HEK293T (cell line): ENCODE data around the gene BEX3.
A peak's percentile ranks its signal among the peaks of the same experiment; 100 is the strongest.

Source experiments
- CTCF ChIA-PET: fragments of 350-600 bp; formaldehyde crosslinking; extraction: SDS; loops from one replicate; lab custom pipeline; 2021; ENCODE audit warnings: antibody characterized with exemption, inconsistent platforms; lab: Yijun Ruan, JAX
- POLR2A ChIA-PET: fragments of 350-600 bp; formaldehyde crosslinking; extraction: SDS; loops from one replicate; lab custom pipeline; 2020; ENCODE audit warnings: antibody characterized with exemption, inconsistent platforms; lab: Yijun Ruan, JAX
- DNase-seq: peaks from one replicate; pipeline ENCODE4 v3.0.0; 2012; ENCODE audit warnings: mixed read lengths; ENCODE audit errors: extremely low spot score
- ARNT ChIP-seq: fragments of 450-650 bp; IDR thresholded peaks from 2 replicates; pipeline ENCODE4 v1.6.1; 2017; ENCODE audit warnings: mild to moderate bottlenecking
- BHLHE40 ChIP-seq: fragments of 450-650 bp; IDR thresholded peaks from 2 replicates; pipeline ENCODE4 v1.6.1; 2016; ENCODE audit warnings: mild to moderate bottlenecking, moderate library complexity, borderline replicate concordance
- CTBP1 ChIP-seq: fragments of 450-650 bp; IDR thresholded peaks from 2 replicates; pipeline ENCODE4 v1.6.1; 2016; ENCODE audit warnings: borderline replicate concordance
- ELF4 ChIP-seq: fragments of 450-650 bp; IDR thresholded peaks from 2 replicates; pipeline ENCODE4 v1.6.1; 2017; ENCODE audit warnings: antibody characterized with exemption
- FOXA1 ChIP-seq: fragments of 450-650 bp; IDR thresholded peaks from 2 replicates; pipeline ENCODE4 v1.6.1; 2016; ENCODE audit warnings: mild to moderate bottlenecking
- FOXK2 ChIP-seq: fragments of 450-650 bp; IDR thresholded peaks from 2 replicates; pipeline ENCODE4 v1.6.1; 2016; ENCODE audit warnings: mild to moderate bottlenecking
- FOXM1 ChIP-seq: fragments of 450-650 bp; IDR thresholded peaks from 2 replicates; pipeline ENCODE4 v1.6.1; 2017; ENCODE audit warnings: mild to moderate bottlenecking, borderline replicate concordance
- HDGF ChIP-seq: fragments of 450-650 bp; IDR thresholded peaks from 2 replicates; pipeline ENCODE4 v1.6.1; 2017; ENCODE audit warnings: antibody characterized with exemption, borderline replicate concordance
- L3MBTL2 ChIP-seq: fragments of 450-650 bp; conservative IDR thresholded peaks from 2 replicates; pipeline ENCODE4 v1.6.1; 2016; ENCODE audit warnings: mild to moderate bottlenecking
- LEF1 ChIP-seq: fragments of 450-650 bp; IDR thresholded peaks from 2 replicates; pipeline ENCODE4 v1.6.1; 2017; ENCODE audit warnings: mild to moderate bottlenecking, borderline replicate concordance
- NFRKB ChIP-seq: fragments of 450-650 bp; IDR thresholded peaks from 2 replicates; pipeline ENCODE4 v1.6.1; 2016; ENCODE audit warnings: mild to moderate bottlenecking, moderate library complexity
- PKNOX1 ChIP-seq: fragments of 450-650 bp; IDR thresholded peaks from 2 replicates; pipeline ENCODE4 v1.6.1; 2016
- SP1 ChIP-seq: fragments of 450-650 bp; IDR thresholded peaks from 2 replicates; pipeline ENCODE4 v1.6.1; 2017
- SUZ12 ChIP-seq: fragments of 450-650 bp; IDR thresholded peaks from 2 replicates; pipeline ENCODE4 v1.6.1; 2016; ENCODE audit warnings: mild to moderate bottlenecking
- TARDBP ChIP-seq: fragments of 450-650 bp; IDR thresholded peaks from 2 replicates; pipeline ENCODE4 v1.6.1; 2016
- ZNF384 ChIP-seq: fragments of 450-650 bp; IDR thresholded peaks from 2 replicates; pipeline ENCODE4 v1.6.1; 2016

BEX3 gene

GRCh38 chrX:103396186-103396585 is 19.8 kb downstream of the BEX3 start:
- CTCF ChIA-PET, result no interaction called here
- no peak for DNase-seq
- POLR2A ChIA-PET, result no interaction called here
- TF ChIP-seq HDGF (no peak), LEF1 (no peak), FOXK2 (no peak), FOXA1 (no peak), CTBP1 (no peak), TARDBP (no peak), L3MBTL2 (no peak), ELF4 (no peak)

GRCh38 chrX:103396660-103397059 is 20.3 kb downstream of the BEX3 start:
- no peak for DNase-seq
- ChIA-PET CTCF (no interaction called here), POLR2A (no interaction called here)
- TF ChIP-seq CTBP1 (no peak), SP1 (no peak), FOXM1 (no peak), TARDBP (no peak)

GRCh38 chrX:103397707-103398106 is 21.4 kb downstream of the BEX3 start:
- TF ChIP-seq FOXK2, result no peak
- no peak for TF ChIP-seq ELF4
- TF ChIP-seq TARDBP, result no peak
- TF ChIP-seq NFRKB, result no peak
- TF ChIP-seq SUZ12, result no peak
- no peak for TF ChIP-seq FOXM1
- no peak for DNase-seq
- ChIA-PET CTCF (no interaction called here), POLR2A (interaction anchor here (1.0 to 1.1 kb wide), 2 partner anchors 20 to 143 kb away, joined by 3 to 4 read pairs; partner anchors contain the start of gene TCEAL8)

- CTCF ChIA-PET, result interaction anchor here (0.6 to 1.0 kb wide), 3 partner anchors 11 to 337 kb away, joined by 3 to 8 read pairs (median 7); no protein-coding TSS in a partner anchor
- no peak for DNase-seq
- POLR2A ChIA-PET, result interaction anchor here (1.0 kb wide), 1 partner anchor 21 kb away, joined by 3 read pairs; no protein-coding TSS in a partner anchor
- TF ChIP-seq LEF1, result no peak
- TF ChIP-seq SP1, result no peak
- no peak for TF ChIP-seq SUZ12
- TF ChIP-seq FOXM1, result no peak
- no peak for TF ChIP-seq FOXK2
- TF ChIP-seq PKNOX1, result no peak
- TF ChIP-seq ZNF384, result no peak
- TF ChIP-seq CTBP1, result no peak
- no peak for TF ChIP-seq L3MBTL2
- no peak for TF ChIP-seq ARNT
- TF ChIP-seq TARDBP, result no peak
- TF ChIP-seq BHLHE40, result no peak
- TF ChIP-seq NFRKB, result no peak
- TF ChIP-seq HDGF, result no peak
- TF ChIP-seq FOXA1, result no peak
- no peak for TF ChIP-seq ELF4
Observed at GRCh38 chrX:103398421-103398864, 22.1 kb downstream of the BEX3 start.

GRCh38 chrX:103399744-103400143 is 23.4 kb downstream of the BEX3 start:
- no peak for TF ChIP-seq PKNOX1
- TF ChIP-seq CTBP1, result no peak
- no peak for TF ChIP-seq ARNT
- TF ChIP-seq ELF4, result no peak
- no peak for TF ChIP-seq ZNF384
- TF ChIP-seq BHLHE40, result no peak
- TF ChIP-seq SUZ12, result no peak
- TF ChIP-seq LEF1, result no peak
- TF ChIP-seq TARDBP, result no peak
- TF ChIP-seq L3MBTL2, result no peak
- TF ChIP-seq SP1, result no peak
- TF ChIP-seq FOXA1, result no peak
- TF ChIP-seq FOXK2, result no peak
- ChIA-PET CTCF (no interaction called here), POLR2A (no interaction called here)
- no peak for DNase-seq

- CTCF ChIA-PET, result no interaction called here
- POLR2A ChIA-PET, result no interaction called here
- DNase-seq, result no peak
- TF ChIP-seq CTBP1 (no peak), LEF1 (no peak), ARNT (no peak), TARDBP (no peak), BHLHE40 (no peak)
Observed at GRCh38 chrX:103400931-103401330, 24.6 kb downstream of the BEX3 start.

- TF ChIP-seq L3MBTL2 (peak; percentile 54), BHLHE40 (no peak)
- CTCF ChIA-PET, result interaction anchor here (2.3 kb wide), 1 partner anchor 59 kb away, joined by 9 read pairs; no protein-coding TSS in a partner anchor
- DNase-seq, result peak; percentile 75
- POLR2A ChIA-PET, result interaction anchor here (0.6 to 2.0 kb wide), 10 partner anchors 10 to 149 kb away, joined by 3 to 14 read pairs (median 4); partner anchors contain the start of genes BEX3, TCEAL8 and TCEAL9
Observed at GRCh38 chrX:103404231-103405008, 28.1 kb downstream of the BEX3 start.

GRCh38 chrX:103405009-103405333 is 28.6 kb downstream of the BEX3 start:
- no peak for DNase-seq
- ChIA-PET CTCF (interaction anchor here (2.3 kb wide), 1 partner anchor 59 kb away, joined by 9 read pairs; no protein-coding TSS in a partner anchor), POLR2A (interaction anchor here (0.7 to 2.0 kb wide), 8 partner anchors 16 to 150 kb away, joined by 3 to 14 read pairs (median 5); partner anchors contain the start of genes BEX3, TCEAL8 and TCEAL9)
- TF ChIP-seq ELF4, result no peak
- TF ChIP-seq NFRKB, result no peak
- no peak for TF ChIP-seq FOXA1
